Measurements from ENCODE around the gene PHTF2.

DNA sequence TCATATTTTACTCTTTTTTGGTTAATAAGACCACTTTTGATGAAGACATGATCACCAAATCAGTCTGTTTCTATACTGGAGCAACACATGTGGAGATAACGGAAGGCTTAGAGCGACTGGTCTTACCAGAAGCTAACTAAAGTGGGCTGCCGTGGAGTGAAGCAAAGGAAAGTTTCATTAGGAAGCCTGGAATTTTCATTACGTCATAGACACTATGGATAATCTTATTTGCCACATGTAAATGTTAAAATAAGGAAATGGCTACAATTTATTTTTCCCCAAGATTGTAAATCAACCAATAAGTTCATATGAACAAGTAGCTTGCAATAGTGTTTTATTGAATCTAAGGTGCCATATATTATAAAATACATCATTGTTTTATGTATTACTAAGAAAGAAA, 185.4 kb downstream of the PHTF2 start:
- TF ChIP-seq EZH2phosphoT487 (IDR thresholded peaks at IDR 0.05; ENCODE audit: borderline replicate concordance, low read length) = no peak
- TF ChIP-seq, protein P1, sequence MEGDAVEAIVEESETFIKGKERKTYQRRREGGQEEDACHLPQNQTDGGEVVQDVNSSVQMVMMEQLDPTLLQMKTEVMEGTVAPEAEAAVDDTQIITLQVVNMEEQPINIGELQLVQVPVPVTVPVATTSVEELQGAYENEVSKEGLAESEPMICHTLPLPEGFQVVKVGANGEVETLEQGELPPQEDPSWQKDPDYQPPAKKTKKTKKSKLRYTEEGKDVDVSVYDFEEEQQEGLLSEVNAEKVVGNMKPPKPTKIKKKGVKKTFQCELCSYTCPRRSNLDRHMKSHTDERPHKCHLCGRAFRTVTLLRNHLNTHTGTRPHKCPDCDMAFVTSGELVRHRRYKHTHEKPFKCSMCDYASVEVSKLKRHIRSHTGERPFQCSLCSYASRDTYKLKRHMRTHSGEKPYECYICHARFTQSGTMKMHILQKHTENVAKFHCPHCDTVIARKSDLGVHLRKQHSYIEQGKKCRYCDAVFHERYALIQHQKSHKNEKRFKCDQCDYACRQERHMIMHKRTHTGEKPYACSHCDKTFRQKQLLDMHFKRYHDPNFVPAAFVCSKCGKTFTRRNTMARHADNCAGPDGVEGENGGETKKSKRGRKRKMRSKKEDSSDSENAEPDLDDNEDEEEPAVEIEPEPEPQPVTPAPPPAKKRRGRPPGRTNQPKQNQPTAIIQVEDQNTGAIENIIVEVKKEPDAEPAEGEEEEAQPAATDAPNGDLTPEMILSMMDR (IDR thresholded peaks at IDR 0.05; ENCODE audit: low read depth, low read length, poor library complexity, severe bottlenecking) = no peak
